Measurements from ENCODE around the gene NLGN4Y.

The NLGN4Y gene

DNA sequence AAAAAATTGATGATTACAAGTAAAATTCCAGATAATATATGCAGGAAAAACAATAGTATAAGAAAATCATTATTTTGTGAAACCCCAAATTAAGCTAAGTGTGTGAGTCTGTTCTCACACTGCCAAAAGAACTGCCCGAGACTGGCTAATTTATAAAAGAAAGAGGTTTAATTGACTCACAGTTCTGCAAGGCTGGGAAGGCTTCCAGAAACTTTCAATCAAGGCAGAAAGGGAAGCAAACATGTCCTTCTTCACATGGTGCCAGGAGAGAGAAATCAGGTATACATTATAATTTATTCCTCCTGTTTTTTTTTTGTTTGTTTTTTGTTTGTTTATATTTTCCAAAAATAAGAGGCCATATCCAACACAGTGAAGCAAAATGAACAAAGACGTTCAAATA, 276.8 kb downstream of the NLGN4Y start:
- no peak for DNase-seq (ENCODE audit: low read depth, low spot score)
- Histone ChIP-seq H3K36me3 (ENCODE audit: insufficient read depth, low read length) (no peaks in the 10 kb centered on the region), H3K4me3 (no peak overlapping the region), H3K27ac (no peak overlapping the region), H3K9me3 (ENCODE audit: low read depth, low read length) (no peaks in the 10 kb centered on the region), H3K9ac (ENCODE audit: insufficient read length) (no peak overlapping the region)
- TF ChIP-seq EZH2 (IDR thresholded peaks at IDR 0.05): no peak
- TF ChIP-seq FOXP2 (optimal IDR thresholded peaks at IDR 0.05; ENCODE audit: control extremely low read depth, extremely low read length, insufficient read depth): no peak
- TF ChIP-seq POLR2AphosphoS5 (IDR thresholded peaks at IDR 0.05; ENCODE audit: borderline replicate concordance, low read depth, low read length): no peak

DNA sequence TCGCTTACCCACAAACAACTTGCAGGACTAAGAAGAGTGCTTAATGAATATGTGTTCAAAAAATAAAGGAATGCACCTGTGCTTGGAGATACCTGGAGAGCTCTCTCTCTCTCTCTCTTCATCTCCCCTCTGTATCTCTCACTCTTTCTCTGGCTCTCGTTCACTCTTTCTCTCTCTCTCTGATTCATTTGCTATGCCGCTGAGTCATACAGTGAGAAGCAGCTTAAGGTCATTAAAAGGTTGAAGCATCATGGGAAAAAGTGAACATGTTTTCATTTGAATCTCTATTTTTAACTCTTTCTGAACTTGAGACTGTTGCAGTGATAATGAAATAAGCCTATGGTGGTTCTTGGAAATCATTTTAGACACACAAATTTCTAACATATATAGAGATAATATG, 277.8 kb downstream of the NLGN4Y start:
- no peaks in the 10 kb centered on the region for H3K9me3 ChIP-seq (ENCODE audit: low read depth, low read length)
- no peak for TF ChIP-seq POLR2AphosphoS5 (IDR thresholded peaks at IDR 0.05; ENCODE audit: borderline replicate concordance, low read depth, low read length)
- no peak for TF ChIP-seq FOXP2 (optimal IDR thresholded peaks at IDR 0.05; ENCODE audit: control extremely low read depth, extremely low read length, insufficient read depth)
- no peak for TF ChIP-seq EZH2 (IDR thresholded peaks at IDR 0.05)
- H3K27ac ChIP-seq: no peak overlapping the region
- H3K4me3 ChIP-seq: no peak overlapping the region
- no peak for DNase-seq (ENCODE audit: low read depth, low spot score)
- H3K36me3 ChIP-seq (ENCODE audit: insufficient read depth, low read length): no peaks in the 10 kb centered on the region
- H3K9ac ChIP-seq (ENCODE audit: insufficient read length): no peak overlapping the region

GRCh38 chrY:14804041-14804440, 279.7 kb downstream of the NLGN4Y start:
- Histone ChIP-seq H3K36me3 (ENCODE audit: insufficient read depth, low read length) (no peaks in the 10 kb centered on the region), H3K9ac (ENCODE audit: insufficient read length) (no peak overlapping the region), H3K4me3 (no peak overlapping the region), H3K9me3 (ENCODE audit: low read depth, low read length) (no peaks in the 10 kb centered on the region), H3K27ac (no peak overlapping the region)
- no peak for TF ChIP-seq FOXP2 (optimal IDR thresholded peaks at IDR 0.05; ENCODE audit: control extremely low read depth, extremely low read length, insufficient read depth)
- no peak for TF ChIP-seq EZH2 (IDR thresholded peaks at IDR 0.05)
- TF ChIP-seq POLR2AphosphoS5 (IDR thresholded peaks at IDR 0.05; ENCODE audit: borderline replicate concordance, low read depth, low read length): no peak
- DNase-seq (ENCODE audit: low read depth, low spot score): no peak

DNA sequence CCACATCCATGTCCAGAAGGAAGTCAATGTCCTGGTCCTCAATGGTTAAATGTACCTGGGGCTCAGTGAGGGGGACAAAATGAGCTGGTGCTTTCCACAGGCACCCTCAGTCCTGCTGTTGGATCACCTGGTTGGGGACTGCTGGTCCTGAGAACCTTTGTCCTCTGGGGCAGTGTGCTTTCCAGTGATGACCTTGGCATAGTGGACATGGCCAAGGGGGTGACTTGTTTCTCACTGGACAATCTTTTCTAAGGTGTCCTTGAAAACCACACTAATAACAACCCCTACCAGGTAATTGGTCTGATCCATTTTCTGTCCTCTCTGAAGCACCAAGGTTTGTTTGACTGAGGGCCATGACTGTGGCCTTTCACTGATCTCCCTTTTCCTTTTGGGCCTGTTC, 294.1 kb downstream of the NLGN4Y start:
- no peak for DNase-seq (ENCODE audit: low read depth, low spot score)
- Histone ChIP-seq H3K9ac (ENCODE audit: insufficient read length) (no peak overlapping the region), H3K36me3 (ENCODE audit: insufficient read depth, low read length) (no peaks in the 10 kb centered on the region), H3K27ac (no peak overlapping the region), H3K9me3 (ENCODE audit: low read depth, low read length) (no peaks in the 10 kb centered on the region), H3K4me3 (no peak overlapping the region)
- TF ChIP-seq FOXP2 (optimal IDR thresholded peaks at IDR 0.05; ENCODE audit: control extremely low read depth, extremely low read length, insufficient read depth) (no peak), EZH2 (IDR thresholded peaks at IDR 0.05) (no peak), POLR2AphosphoS5 (IDR thresholded peaks at IDR 0.05; ENCODE audit: borderline replicate concordance, low read depth, low read length) (no peak)

GRCh38 chrY:14822201-14822600, 297.9 kb downstream of the NLGN4Y start:
- DNase-seq (ENCODE audit: low read depth, low spot score): no peak
- H3K4me3 ChIP-seq: no peak overlapping the region
- no peak for TF ChIP-seq POLR2AphosphoS5 (IDR thresholded peaks at IDR 0.05; ENCODE audit: borderline replicate concordance, low read depth, low read length)
- no peak for TF ChIP-seq EZH2 (IDR thresholded peaks at IDR 0.05)
- no peak for TF ChIP-seq FOXP2 (optimal IDR thresholded peaks at IDR 0.05; ENCODE audit: control extremely low read depth, extremely low read length, insufficient read depth)
- no peaks in the 10 kb centered on the region for H3K9me3 ChIP-seq (ENCODE audit: low read depth, low read length)
- no peak overlapping the region for H3K27ac ChIP-seq
- H3K9ac ChIP-seq (ENCODE audit: insufficient read length): no peak overlapping the region
- H3K36me3 ChIP-seq (ENCODE audit: insufficient read depth, low read length): no peaks in the 10 kb centered on the region

GRCh38 chrY:14822906-14823305, 298.6 kb downstream of the NLGN4Y start:
- no peak overlapping the region for H3K27ac ChIP-seq
- no peaks in the 10 kb centered on the region for H3K9me3 ChIP-seq (ENCODE audit: low read depth, low read length)
- DNase-seq (ENCODE audit: low read depth, low spot score): no peak
- TF ChIP-seq FOXP2 (optimal IDR thresholded peaks at IDR 0.05; ENCODE audit: control extremely low read depth, extremely low read length, insufficient read depth): no peak
- TF ChIP-seq POLR2AphosphoS5 (IDR thresholded peaks at IDR 0.05; ENCODE audit: borderline replicate concordance, low read depth, low read length): no peak
- no peak for TF ChIP-seq EZH2 (IDR thresholded peaks at IDR 0.05)
- H3K4me3 ChIP-seq: no peak overlapping the region
- no peaks in the 10 kb centered on the region for H3K36me3 ChIP-seq (ENCODE audit: insufficient read depth, low read length)
- no peak overlapping the region for H3K9ac ChIP-seq (ENCODE audit: insufficient read length)

DNA sequence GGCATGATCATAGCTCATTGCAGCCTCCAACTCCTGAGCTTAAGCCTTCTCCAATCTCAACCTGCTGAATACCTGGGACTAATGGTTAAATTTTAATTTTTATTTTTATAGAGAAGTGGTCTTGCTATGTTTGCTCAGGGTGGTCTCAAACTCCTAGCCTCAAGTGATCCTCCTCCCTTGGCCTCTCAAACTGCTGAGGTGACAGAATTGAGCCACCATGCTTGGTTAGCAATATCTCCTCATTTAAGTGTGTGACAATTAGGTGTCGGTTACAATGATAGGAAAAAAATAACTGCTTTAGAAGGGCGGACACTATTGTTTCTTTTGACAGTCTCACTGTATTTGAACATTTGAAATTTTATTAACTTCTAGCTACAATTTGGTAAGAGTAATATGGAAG, 300.3 kb downstream of the NLGN4Y start:
- TF ChIP-seq FOXP2 (optimal IDR thresholded peaks at IDR 0.05; ENCODE audit: control extremely low read depth, extremely low read length, insufficient read depth): no peak
- no peak for TF ChIP-seq EZH2 (IDR thresholded peaks at IDR 0.05)
- no peak for TF ChIP-seq POLR2AphosphoS5 (IDR thresholded peaks at IDR 0.05; ENCODE audit: borderline replicate concordance, low read depth, low read length)
- no peak overlapping the region for H3K4me3 ChIP-seq
- H3K36me3 ChIP-seq (ENCODE audit: insufficient read depth, low read length): no peaks in the 10 kb centered on the region
- H3K9me3 ChIP-seq (ENCODE audit: low read depth, low read length): no peaks in the 10 kb centered on the region
- H3K27ac ChIP-seq: no peak overlapping the region
- H3K9ac ChIP-seq (ENCODE audit: insufficient read length): no peak overlapping the region
- no peak for DNase-seq (ENCODE audit: low read depth, low spot score)

DNA sequence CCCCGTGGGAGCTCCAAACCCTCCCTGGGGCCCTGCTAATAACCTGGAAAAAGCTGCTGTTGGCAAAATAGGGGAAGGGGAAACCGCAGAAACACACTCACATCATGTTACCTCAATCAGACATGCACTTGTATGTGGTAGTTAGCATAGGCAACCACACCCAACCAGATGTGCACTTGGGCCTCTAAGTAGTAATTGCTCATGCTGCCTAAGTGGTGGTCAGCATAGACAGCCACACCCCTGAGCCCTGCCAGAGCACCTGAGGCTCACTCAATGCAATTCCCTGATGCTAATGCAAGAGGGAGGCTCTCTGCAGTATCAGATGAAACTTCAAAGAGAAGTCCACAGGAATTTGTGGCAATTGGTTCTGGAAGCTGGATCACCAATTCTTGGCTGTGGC, 301.4 kb downstream of the NLGN4Y start:
- Histone ChIP-seq H3K9me3 (ENCODE audit: low read depth, low read length) (no peaks in the 10 kb centered on the region), H3K4me3 (no peak overlapping the region), H3K36me3 (ENCODE audit: insufficient read depth, low read length) (no peaks in the 10 kb centered on the region), H3K9ac (ENCODE audit: insufficient read length) (no peak overlapping the region), H3K27ac (no peak overlapping the region)
- no peak for DNase-seq (ENCODE audit: low read depth, low spot score)
- TF ChIP-seq EZH2 (IDR thresholded peaks at IDR 0.05) (no peak), FOXP2 (optimal IDR thresholded peaks at IDR 0.05; ENCODE audit: control extremely low read depth, extremely low read length, insufficient read depth) (no peak), POLR2AphosphoS5 (IDR thresholded peaks at IDR 0.05; ENCODE audit: borderline replicate concordance, low read depth, low read length) (no peak)

DNA sequence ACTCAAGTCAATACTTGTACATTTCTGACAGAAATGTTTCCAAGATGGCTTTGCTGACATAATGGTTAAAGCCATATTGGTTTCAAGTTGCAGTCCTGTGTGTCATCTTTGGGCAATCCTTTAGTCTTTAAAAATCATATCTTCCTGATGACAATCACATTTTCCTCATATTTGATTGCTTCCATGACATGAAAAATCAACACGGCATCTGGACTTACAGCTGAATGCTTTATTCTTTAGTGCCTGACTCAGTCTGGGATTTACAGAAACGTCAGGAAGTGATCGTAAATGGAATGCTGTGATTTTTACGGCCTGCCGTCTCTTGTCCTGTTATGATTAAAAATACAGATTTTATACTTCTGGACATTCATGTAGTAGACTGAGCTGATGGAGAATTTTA, 304.2 kb downstream of the NLGN4Y start:
- Histone ChIP-seq H3K36me3 (ENCODE audit: insufficient read depth, low read length) (no peaks in the 10 kb centered on the region), H3K9me3 (ENCODE audit: low read depth, low read length) (no peaks in the 10 kb centered on the region), H3K4me3 (no peak overlapping the region), H3K27ac (no peak overlapping the region), H3K9ac (ENCODE audit: insufficient read length) (no peak overlapping the region)
- TF ChIP-seq EZH2 (IDR thresholded peaks at IDR 0.05) (no peak), POLR2AphosphoS5 (IDR thresholded peaks at IDR 0.05; ENCODE audit: borderline replicate concordance, low read depth, low read length) (no peak)
- DNase-seq (ENCODE audit: low read depth, low spot score): no peak

All from SK-N-MC (cell line).